Right forelimb (tissue), 1 donor: ENCODE results near the gene CCNC.

Experiments
- DNase-seq: peaks from one replicate; pipeline ENCODE4 v3.0.0-alpha.2; 2018

Gene CCNC

GRCh38 chr6:99543968-99544367 lies 24.5 kb downstream of the CCNC start:
- no peak for DNase-seq

GRCh38 chr6:99530627-99531026 lies 37.8 kb downstream of the CCNC start:
- no peak for DNase-seq

GRCh38 chr6:99522531-99522930 lies 45.9 kb downstream of the CCNC start:
- DNase-seq = no peak

- DNase-seq = peak; percentile 51
Observed at GRCh38 chr6:99521633-99522151, 46.8 kb downstream of the CCNC start.

GRCh38 chr6:99520855-99521632 lies 47.4 kb downstream of the CCNC start:
- DNase-seq = peak; percentile 90

GRCh38 chr6:99519446-99519845 lies 49.0 kb downstream of the CCNC start:
- no peak for DNase-seq

- no peak for DNase-seq
Observed at GRCh38 chr6:99514089-99514488, 54.4 kb downstream of the CCNC start.

GRCh38 chr6:99512033-99512432 lies 56.4 kb downstream of the CCNC start:
- no peak for DNase-seq

GRCh38 chr6:99507648-99508047 lies 60.8 kb downstream of the CCNC start:
- DNase-seq = no peak

- DNase-seq = no peak
Observed at GRCh38 chr6:99501762-99502161, 66.7 kb downstream of the CCNC start.

GRCh38 chr6:99498421-99498820 lies 70.0 kb downstream of the CCNC start:
- no peak for DNase-seq

- no peak for DNase-seq
Observed at GRCh38 chr6:99495466-99495865, 73.0 kb downstream of the CCNC start.
